ENCODE results near the gene PKD2.

The PKD2 gene

DNA sequence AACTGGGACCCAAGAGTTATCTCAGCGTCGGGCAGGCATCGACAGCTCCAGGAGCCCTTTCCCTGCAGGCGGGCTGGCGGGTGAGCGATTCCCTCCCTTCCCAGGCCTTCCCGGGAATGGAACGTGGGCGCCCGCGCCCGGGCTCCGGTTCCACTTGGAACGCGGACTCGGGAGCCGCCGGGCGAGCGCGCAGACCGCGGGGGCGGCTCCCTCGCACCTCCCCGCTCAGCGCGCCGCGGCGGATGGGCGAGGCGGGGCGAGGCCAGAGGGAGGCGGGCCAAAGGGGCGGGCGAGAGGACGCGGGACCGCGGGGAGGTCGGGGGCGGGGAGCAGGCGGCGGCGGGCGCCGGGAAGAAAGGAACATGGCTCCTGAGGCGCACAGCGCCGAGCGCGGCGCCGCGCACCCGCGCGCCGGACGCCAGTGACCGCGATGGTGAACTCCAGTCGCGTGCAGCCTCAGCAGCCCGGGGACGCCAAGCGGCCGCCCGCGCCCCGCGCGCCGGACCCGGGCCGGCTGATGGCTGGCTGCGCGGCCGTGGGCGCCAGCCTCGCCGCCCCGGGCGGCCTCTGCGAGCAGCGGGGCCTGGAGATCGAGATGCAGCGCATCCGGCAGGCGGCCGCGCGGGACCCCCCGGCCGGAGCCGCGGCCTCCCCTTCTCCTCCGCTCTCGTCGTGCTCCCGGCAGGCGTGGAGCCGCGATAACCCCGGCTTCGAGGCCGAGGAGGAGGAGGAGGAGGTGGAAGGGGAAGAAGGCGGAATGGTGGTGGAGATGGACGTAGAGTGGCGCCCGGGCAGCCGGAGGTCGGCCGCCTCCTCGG, at the start of gene PKD2:
TSS of gene PKD2 (plus strand) at position 332 of the 818 bp plus-strand sequence. CDS start at position 431, 99 bp downstream.
- peak; percentile 82 to 85 for DNase-seq

GRCh38 chr4:87961993-87962392, 45.4 kb upstream of the PKD2 start:
- no peak for DNase-seq

DNA sequence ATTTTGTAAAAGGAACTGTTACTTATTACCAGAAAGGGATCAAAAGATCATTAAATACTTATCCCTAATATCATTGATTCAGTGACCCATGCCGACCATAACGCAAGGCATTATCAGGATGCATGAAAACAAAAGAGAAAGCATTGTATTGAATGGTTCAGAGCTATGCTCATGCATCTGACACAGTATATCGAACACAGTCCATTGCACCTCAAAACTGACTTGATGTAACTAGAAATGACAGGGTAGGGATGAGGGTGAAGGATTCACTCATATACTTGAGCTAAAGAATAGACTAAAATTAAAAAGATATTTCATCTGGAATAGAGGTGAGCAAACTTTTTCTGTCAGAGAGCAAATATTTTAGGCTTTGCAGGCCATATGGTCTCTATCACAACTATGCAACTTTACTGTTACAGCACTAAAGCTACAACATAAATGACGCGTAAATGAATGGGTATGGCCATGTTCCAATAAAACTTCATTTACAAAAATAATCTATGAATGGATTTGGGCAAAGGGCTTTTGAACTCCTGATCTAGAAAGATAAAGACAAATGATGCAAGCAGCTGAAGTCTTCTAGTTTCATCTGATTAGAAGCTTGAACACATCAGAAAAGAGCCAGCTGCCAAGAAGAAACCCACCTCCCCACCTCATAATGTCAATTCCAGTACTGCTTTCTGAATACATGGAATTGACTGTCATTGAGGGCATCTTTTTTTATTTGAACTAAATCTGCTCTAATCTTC, 44.9 kb upstream of the PKD2 start:
- DNase-seq, result no peak

DNA sequence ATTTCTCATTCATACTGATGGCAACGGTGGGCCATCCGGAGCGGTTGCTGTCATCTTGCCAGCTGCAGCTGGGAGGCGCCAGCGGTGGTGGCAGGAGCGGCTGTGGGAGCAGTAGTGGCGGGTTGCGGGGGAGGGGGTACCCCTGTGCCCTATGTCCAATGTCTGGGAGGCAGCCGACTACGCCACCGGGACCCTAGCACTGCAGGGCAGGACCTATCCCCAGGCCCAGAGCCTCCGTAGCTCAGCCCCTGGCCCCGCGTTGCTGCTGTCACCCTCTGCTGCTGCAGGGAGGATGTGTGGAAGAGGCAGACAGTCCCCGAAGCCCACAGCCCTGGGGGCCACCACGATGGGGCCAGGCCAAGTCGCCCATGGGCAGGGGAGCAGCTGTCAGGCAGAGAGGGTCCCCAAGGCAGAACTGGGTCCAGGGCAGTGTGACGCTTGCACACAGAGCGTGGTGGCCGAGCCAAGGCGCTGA, 41.9 kb upstream of the PKD2 start:
- DNase-seq, result no peak

GRCh38 chr4:87966095-87966496, 41.3 kb upstream of the PKD2 start:
- no peak for DNase-seq

- DNase-seq, result no peak
Measured at GRCh38 chr4:87967193-87967592, 40.2 kb upstream of the PKD2 start.

GRCh38 chr4:87970121-87970520, 37.3 kb upstream of the PKD2 start:
- DNase-seq, result no peak

DNA sequence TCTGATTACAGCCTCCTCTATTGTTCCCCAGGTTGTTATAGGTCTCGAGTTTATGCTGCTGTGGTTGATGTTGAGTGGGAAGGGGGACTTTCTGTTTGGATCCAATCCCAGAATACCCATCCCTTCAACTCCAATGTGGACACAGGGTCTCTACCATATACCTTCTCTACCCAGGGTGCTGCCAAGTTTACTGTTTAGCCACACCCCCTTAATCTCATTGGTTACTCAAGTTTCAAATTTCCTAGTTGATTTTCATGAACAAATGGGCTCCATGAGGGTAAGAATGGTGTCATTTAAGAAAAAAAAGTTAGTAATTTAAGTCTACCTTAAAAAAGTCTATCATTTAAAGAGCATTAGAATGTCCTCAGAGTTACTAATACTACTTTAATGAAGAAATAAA, 35.6 kb upstream of the PKD2 start:
- no peak for DNase-seq

DNA sequence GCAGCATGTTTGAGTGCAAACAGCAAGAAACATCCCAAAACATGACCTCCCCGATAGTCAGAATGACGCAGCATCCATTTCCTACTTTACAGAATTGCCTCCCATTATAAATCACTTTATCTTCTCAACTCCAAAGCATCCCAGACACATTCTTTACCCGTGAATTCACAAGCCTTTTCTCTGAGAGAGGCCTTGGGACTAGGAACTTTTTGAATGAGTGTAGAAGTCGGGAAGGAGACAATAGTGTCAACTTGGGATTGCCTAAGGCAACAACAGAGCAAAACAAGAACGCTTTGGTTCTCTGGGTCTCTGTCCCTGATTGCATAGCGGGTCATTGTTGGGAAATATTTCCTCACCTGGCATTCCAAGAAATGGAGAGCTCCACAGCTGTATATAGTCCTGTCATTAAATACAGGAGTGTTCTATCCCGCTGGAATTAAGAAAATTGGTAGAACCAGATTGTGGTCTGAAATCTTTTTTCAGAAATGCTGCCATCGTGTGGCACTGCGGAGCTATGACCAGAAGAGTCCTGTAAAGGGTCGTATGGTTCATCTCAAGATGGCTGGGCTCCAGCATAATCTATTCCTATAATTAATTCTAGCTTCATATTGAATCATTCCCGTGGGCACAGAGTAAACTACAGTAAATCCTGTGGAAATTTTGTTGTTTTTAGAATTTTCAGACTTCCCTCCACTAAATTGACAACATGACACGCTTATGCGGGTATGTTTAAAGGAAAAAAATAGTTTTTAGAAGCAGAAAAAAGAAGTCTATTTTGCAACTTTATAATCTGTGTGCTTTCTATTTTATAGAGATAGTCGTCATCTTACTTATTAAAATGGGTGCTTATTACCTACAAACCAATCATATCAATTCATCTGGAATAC, 33.9 kb upstream of the PKD2 start:
- peak; percentile 26 to 54 for DNase-seq

- DNase-seq, result no peak
Measured at GRCh38 chr4:87974856-87975462, 32.5 kb upstream of the PKD2 start.

DNA sequence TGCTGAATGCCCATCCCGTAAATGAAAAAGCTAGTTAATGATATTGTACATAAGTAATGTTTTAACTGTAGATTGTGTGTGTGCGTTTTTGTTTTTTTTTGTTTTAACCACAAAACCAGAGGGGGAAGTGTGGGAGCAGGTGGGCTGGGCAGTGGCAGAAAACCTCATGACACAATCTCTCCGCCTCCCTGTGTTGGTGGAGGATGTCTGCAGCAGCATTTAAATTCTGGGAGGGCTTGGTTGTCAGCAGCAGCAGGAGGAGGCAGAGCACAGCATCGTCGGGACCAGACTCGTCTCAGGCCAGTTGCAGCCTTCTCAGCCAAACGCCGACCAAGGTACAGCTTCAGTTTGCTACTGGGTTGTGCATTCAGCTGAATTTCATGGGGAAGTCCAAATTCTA, 32.0 kb upstream of the PKD2 start, which contains the start of gene SPP1:
TSS of gene SPP1 (plus strand) at position 249 of the 400 bp plus-strand sequence. CDS start 1,182 bp downstream, outside the sequence.
- peak in 1 of 2 experiments; percentile 10 for DNase-seq

GRCh38 chr4:87977521-87978278, 29.7 kb upstream of the PKD2 start:
- no peak for DNase-seq

DNA sequence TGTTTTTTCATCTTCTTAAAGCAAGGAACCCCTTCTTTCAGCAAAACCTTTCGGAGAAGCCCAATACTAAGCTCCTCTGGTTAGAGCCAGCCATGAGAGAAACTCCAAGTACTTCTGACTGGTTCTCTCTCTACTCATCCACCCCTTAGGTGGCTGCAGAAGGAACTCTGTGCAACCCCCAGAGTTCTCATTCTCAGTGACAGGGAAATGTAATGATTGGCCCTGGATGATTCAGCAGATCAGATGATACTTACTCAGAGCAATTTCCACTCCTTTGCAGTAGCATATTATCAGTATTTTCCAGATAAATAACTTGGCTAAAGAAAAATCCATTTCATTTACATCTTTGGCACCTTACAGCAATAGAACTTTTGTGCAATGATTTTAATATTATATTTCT, 28.8 kb upstream of the PKD2 start:
- DNase-seq, result no peak

DNA sequence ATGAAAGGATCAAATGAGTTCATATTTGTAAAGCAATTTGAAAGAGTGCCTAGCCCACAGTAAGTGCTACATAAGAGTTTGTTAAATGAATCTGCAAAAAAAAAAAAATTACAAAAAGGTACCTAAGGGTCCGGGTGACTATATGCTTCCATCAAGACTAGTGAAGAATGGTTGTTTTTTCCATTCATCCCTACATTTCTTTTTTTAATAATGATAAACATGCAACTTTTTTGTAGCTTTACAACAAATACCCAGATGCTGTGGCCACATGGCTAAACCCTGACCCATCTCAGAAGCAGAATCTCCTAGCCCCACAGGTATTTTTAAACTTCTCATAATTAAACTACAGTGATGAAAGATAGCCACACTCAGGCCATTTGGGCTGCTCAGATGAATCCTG, 27.6 kb upstream of the PKD2 start:
- no peak for DNase-seq

DNA sequence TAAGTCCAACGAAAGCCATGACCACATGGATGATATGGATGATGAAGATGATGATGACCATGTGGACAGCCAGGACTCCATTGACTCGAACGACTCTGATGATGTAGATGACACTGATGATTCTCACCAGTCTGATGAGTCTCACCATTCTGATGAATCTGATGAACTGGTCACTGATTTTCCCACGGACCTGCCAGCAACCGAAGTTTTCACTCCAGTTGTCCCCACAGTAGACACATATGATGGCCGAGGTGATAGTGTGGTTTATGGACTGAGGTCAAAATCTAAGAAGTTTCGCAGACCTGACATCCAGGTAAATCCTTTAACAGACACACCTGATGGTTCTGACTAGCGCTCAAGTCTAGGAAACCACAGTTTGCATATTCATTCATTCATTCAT, 25.9 kb upstream of the PKD2 start:
- DNase-seq, result no peak

- DNase-seq, result no peak
Measured at GRCh38 chr4:87982036-87982435, 25.4 kb upstream of the PKD2 start.

DNA sequence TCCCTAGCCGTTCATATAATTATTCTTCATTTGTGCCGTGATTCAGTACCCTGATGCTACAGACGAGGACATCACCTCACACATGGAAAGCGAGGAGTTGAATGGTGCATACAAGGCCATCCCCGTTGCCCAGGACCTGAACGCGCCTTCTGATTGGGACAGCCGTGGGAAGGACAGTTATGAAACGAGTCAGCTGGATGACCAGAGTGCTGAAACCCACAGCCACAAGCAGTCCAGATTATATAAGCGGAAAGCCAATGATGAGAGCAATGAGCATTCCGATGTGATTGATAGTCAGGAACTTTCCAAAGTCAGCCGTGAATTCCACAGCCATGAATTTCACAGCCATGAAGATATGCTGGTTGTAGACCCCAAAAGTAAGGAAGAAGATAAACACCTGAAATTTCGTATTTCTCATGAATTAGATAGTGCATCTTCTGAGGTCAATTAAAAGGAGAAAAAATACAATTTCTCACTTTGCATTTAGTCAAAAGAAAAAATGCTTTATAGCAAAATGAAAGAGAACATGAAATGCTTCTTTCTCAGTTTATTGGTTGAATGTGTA, 24.9 kb upstream of the PKD2 start:
- no peak for DNase-seq

DNA sequence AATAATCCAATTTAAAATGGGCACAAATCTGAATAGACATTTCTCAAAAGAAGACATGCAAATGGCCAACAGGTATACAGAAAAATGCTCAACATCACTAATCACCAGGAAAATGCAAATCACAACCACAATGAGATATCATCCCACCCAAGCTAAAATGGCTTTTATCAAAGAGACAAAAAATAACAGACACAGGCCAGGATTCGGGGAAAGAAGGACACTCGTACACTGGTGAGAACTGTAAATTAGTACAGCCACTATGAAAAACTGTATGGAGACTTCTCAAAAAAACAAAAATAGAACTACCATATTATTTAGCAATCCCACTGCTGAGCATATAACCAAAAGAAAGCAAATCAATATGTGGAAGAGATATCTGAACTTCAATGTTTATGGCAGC, 23.4 kb upstream of the PKD2 start:
- no peak for DNase-seq

DNA sequence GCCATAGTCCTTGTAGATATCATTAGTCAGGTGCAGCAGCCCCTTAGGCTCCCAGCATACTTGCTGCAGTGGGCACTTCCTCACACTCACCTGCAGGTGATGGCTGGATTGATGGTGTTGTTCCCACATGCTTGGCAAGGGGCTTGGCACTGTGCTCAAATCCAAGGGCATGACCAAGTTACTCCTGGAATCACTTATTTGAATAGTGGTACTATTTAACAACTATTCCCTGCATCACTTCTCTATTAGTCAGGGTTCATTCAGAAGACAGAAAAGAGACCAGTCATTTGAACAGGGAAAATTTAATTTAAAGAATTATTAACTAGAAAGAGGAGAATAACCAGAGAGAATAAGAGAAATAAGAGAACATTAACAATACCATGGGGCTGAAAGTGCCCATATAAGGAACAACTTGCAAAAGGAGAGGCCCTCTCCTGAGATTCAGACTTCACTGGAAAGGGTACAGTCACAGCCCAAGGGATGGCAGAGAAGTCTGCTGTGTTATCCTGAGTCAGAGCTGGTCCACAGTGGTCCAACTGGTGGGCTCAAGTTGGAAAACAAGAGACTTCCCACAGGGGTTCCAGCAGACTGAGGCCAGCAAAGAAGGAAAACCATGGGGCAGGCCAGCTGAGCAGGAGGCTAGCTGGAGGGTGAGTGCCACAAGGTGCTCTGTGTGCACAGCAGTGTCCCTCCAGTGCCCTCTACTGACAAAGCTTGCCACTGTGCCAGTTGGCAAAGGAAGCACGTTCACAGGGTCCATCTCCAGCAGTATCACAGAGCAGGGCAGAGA, 22.1 kb upstream of the PKD2 start:
- peak; percentile 29 to 50 for DNase-seq

- no peak for DNase-seq
Measured at GRCh38 chr4:87985887-87986200, 21.6 kb upstream of the PKD2 start.

DNA sequence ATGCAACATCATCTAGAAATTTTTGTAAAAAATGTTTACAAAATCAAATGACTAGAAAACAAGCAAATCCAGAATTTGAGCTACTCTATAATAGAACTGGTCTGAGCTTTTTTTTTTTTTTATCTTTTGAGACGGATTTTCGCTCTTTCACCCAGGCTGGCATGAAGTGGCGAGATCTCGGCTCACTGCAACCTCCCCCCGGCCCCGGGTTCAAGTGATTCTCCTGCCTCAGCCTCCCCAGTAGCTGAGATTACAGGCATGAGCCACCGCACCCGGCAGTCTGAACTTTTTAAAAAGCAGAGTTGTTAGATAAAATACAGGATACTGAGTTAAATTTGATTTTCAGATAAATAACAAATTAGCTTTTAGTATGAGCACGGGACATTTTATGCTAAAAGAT, 20.9 kb upstream of the PKD2 start:
- DNase-seq, result no peak

Data from activated CD4-positive, alpha-beta T cell treated with anti-CD3 and anti-CD28 coated beads, Interleukin-2, amount 50 U/mL, for 48 hours (primary cell).